ENCODE data around the gene WBP2.
"Not testable (repeated sequence)": the region's sequence is repeated elsewhere in the genome, so short reads cannot be mapped to it uniquely, and the experiment has no call there.

The WBP2 gene

DNA sequence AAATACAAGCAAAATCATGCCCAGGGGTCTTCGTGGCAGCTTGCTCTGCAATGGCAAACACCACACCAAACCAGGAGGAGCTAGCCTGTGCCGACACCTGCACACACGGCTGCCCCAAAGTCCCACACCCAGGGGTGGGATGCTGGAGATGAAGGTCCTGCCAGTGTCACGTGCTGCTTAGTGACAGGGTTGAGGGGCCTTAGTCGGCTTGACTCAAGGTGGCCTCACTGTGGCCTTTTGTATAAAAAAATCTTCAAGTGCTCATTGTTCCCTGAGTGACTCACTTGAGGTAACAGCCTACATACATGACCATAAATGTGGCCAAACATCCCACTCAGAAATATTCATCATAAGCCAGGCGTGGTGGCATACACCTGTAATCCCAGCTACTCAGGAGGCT is 34.3 kb upstream of the WBP2 start:
- DNase-seq (ENCODE audit: low read depth in 2 of 2) = no peak

DNA sequence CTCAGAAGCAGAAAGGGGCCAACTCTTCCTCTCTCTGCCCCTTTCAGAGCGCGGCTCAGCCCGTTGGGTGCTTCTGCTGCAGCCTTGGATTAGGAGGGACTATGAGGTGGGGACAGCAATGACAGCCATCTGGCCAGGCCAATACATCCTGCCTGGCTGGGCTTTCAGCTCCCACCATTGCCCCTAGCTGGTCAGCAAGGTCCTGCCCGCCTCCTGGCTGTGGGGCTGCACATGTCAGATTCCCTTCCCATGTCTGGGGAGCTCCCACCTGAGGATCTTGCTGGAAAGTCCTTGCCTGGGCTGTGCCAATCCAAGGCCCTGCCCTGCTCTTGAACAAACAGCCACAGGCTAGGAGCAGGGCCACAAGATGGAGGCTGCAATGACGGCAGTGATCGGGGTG is 33.3 kb upstream of the WBP2 start:
- no peak for DNase-seq (ENCODE audit: low read depth in 2 of 2)

DNA sequence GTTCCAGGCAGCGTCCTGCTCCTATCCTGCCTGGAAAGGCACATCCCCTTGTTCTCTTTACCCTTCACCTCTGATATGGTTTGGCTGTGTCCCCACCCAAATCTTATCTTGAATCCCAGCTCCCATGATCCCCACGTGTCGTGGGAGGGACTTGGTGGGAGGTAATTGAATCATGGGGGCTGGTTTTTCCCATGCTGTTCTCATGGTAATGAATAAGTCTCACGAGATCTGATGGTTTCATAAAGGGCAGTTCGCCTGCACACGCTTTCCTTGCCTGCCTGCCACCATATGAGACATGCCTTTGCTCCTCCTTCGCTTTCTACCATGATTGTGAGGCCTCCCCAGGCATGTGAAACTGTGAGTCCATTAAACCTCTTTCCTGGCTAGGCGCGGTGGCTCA is 30.7 kb upstream of the WBP2 start:
- DNase-seq (ENCODE audit: low read depth in 2 of 2) = not testable (repeated sequence)

DNA sequence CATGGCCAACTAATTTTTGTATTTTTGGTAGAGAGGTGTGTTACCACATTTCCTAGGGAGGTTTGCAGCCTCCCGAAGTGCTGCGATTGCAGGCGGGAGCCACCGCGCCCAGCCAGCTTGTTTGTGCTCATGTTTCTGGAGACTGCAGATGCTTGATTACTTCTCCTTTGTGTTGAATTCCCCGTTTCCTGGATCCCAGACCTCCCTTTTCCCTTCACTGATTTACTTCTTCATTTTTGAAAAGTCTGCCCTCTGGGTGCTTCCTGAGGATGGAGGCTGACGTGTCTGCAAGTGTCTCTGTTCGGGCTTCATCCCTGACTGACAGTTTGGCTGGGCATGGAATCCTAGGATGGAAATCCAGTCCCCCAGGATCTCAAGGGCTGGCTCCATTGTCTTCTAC is 30.3 kb upstream of the WBP2 start:
- DNase-seq (ENCODE audit: low read depth in 2 of 2) = no peak

DNA sequence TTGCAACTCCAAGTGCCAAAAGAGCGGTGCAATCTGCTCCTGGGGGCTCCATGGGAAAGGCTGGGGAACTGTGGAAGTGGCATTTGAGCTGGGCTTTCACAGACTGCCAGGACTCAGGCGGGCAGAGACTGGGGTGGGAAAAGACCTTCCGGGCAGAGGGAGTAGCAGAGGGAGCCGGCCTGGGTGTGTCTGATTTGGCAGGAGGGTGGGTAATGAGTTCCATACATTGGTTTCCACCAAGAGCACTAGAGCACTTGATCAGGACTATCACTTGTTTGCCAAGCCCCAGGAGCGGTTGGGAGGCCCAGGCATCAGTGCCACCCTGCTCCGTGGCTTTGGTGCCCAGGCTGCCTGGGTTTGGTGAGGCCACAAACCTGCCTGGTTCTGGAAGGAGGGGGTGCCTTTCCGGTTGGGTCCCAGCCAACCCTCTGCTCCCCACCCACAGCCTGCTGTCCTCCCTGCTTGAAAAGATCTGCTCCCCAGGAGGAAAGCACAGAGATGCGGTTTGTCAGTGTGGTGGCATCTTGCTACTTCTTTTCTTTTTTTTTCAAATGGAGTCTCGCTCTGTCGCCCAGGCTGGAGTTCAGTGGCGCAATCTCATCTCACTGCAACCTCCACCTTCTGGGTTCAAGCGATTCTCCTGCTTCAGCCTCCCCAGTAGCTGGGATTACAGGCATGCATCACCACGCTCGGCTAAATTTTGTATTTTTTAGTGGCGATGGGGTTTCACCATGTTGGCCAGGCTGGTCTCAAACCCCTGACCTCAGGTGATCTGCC is 26.7 kb upstream of the WBP2 start:
- DNase-seq (ENCODE audit: low read depth in 2 of 2) = no peak

DNA sequence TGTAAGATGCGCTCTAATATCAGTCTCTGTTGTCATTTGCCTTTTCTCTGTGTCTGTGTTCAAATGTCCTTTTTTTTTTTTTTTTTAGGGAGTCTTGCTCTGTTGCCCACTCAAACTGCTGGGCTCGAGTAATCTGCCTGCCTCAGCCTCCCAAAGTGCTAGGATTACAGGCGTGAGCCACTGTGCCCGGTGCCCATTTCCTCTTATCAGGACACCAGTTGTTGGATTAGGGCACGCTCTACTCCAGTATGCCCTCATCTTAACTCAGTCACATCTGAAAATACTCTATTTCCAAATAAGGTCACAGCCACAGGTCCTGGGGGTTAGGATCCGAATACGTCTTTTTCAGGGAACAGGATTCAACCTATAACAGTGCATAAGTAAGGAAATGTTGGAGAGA is 25.1 kb upstream of the WBP2 start:
- no peak for DNase-seq (ENCODE audit: low read depth in 2 of 2)

DNA sequence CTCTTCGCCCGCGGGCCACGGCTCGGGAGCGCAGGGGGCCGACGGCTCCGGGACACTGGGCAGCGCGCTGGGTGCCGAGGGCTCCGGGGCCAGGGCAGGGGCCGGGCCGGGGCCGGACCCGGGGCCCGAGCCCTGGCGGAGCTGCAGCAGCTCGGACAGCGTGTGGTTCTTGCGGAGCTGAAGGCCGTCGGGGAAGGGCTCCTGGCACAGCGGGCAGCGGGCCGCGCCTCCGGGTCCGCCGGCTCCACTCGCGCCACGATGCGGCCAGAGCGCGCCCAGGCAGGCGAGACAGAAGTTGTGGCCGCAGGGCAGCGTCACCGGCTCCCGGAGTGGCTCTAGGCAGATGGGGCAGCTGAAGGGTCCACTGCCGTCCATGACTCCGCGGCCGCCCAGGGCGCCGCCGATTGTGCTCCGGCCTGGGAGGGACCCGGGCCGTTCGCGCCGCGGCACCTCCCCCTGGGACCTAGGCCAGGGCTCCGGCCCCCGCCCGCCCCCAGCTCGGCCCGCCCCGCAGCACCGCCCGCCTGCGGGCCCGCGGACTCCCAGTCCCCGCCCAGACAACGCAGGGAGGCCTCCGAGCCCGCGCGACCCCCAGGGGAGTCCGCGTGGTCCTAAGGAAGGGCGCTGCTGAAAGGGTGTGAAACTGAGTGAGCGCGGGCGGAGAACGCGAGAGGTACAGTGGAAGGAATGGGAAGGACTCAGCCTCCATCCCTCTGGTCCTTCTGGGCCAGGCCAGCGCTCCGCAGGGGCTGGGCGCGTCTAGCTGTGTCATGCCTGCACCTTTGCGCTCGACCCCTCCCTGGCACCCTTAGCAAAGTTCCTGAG is 23.3 kb upstream of the WBP2 start, which contains the start of gene TRIM47:
TSS of gene TRIM47 (minus strand) at position 408 of the 825 bp plus-strand sequence. CDS start at position 375, 33 bp downstream.
- DNase-seq (ENCODE audit: low read depth in 2 of 2) = no peak

DNA sequence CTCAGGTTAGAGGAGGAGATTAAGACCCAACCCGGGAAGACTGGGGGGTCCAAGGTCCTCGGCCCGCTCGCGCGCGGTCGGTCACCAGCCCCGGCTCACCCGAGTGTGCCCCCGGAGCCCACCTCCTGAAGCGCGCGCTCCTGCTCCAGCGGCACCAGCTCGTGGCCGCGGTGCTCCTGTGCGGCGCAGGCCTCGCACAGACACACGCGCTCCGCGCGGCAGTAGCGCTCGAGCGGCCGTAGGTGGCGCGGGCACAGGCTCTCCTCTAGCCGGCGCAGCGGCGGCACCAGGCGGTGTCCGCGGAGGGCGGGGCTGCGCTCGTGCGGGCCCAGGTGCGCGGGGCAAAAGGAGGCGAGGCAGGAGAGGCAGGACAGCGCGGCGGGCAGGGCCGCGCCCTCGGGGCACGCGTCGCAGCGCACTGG is 22.6 kb upstream of the WBP2 start:
- peak in 1 of 2 donors; percentile 63 for DNase-seq (ENCODE audit: low read depth in 2 of 2)

DNA sequence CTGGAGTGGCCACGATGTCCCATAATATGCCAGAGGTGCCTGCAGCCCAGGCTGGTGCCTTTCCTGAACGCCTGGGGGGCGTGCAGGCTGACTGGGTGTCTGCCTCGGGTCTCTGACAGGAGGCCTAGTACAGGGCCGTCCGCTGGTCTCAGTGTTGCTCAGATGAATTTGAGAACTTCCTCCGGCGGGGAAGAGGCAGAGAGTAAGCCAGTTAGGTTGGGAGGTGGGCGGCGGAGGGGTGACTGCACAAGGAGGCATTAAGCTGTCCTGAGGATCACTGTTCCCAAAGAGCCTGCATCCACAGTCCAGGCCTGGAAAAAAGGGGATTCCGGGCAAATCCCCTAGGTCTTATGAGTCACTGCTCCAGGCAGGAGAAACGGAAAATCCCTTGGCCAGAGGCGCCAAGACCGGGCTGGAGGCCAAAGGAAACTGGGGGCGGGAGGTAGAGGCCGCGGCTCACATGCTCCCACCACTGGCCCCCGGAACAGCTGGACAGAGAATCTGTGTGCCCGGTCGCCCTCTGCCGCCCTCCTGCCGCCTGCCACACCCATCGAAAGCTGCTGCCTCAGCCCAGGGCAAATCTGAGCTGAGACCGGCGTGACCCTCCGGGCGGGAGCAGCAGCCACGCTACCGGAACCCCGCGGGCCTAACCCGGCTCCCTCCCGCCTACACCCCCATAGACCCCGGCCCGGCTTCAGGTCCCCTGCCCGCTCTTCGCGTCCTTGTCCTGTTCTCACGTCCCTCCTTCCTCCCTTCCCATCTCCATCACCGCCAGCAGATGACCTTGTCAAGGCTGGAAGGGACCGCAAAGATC is 22.0 kb upstream of the WBP2 start:
- no peak for DNase-seq (ENCODE audit: low read depth in 2 of 2)

DNA sequence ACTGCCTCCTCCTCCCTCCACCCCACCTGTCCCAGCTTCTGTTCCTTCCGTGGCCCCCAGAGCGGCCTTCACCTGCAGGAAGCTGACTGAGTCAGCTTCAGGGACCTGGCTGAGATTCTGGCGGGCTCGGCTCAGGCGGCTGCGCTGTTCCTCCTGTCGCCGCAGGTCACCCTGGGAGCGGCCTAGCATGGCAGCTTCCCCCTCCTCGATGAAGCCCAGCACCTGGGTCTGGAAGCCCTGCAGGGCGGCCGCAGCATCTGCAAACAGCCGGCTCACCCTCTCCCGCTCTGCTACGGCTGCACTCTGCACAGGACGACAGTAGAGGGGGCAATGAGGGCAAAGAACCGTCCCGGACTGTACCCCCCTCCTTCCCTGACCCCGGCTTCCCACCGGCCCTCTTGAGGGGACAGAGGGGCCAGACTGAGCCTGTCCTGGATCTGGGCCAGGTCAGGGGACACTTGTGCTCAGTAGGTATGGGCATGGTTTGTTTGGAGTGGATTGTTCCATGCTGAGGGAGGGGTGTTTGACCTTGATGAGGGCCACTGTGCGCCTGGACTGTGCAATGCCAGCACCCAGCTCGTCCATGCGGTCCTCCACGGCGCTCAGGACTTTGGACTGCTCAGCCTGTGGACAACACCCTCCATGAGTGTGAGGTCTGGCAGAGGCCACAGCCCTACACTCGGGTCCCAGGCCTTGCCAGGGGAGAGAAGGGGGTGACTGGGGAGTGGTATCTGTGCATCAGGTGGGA is 21.2 kb upstream of the WBP2 start:
- DNase-seq (ENCODE audit: low read depth in 2 of 2) = peak in 1 of 2 donors; percentile 56

DNA sequence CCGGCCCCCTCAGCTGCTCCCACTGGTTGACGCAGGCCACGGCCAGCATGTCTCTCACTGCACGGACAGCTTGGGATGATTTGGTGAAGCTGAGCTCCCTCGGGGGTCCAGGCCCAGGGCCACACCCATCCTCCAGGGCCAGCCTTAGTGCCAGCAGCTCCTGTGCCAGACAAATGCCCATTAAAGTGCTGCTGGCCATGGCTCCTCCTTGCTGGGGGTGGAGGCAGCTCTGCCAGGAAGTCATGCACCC is 20.7 kb upstream of the WBP2 start:
- no peak for DNase-seq (ENCODE audit: low read depth in 2 of 2)

DNA sequence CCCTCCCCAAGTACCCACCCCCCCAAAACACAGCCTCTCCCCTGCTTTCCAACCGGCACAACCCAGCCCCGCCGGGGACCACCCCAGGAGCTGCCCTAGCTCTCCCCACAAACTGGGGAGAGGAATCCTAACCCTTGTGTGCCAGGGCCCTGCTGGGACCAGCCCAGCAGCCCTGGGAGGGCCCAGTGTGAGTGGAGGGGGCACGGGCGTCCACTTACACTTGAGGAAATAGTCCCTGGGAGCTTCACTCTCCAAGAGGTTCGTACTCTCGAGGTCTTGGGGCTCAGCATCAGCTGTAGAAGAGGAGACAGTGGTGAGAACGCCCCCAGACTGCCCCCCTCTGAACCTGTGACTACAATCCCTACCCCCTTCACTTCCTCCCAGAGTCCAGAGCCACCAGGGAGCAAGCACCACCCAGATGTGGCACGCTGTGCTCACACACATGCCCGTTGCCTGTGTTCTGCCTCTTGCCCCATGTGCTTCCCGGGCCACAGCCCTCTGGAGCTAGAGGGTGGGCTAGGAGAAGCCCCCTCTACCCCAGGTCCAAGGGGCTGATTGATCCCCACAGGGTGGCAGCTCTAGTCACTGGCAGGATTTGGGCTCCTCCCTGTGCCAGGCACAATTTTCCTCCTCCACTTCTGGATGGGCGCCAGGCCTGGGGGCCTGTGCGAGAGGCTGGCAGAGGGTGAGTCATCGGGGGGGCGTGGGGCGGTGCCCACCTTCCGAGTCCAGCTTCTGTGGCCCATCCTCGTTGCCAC is 20.2 kb upstream of the WBP2 start:
- DNase-seq (ENCODE audit: low read depth in 2 of 2) = no peak

DNA sequence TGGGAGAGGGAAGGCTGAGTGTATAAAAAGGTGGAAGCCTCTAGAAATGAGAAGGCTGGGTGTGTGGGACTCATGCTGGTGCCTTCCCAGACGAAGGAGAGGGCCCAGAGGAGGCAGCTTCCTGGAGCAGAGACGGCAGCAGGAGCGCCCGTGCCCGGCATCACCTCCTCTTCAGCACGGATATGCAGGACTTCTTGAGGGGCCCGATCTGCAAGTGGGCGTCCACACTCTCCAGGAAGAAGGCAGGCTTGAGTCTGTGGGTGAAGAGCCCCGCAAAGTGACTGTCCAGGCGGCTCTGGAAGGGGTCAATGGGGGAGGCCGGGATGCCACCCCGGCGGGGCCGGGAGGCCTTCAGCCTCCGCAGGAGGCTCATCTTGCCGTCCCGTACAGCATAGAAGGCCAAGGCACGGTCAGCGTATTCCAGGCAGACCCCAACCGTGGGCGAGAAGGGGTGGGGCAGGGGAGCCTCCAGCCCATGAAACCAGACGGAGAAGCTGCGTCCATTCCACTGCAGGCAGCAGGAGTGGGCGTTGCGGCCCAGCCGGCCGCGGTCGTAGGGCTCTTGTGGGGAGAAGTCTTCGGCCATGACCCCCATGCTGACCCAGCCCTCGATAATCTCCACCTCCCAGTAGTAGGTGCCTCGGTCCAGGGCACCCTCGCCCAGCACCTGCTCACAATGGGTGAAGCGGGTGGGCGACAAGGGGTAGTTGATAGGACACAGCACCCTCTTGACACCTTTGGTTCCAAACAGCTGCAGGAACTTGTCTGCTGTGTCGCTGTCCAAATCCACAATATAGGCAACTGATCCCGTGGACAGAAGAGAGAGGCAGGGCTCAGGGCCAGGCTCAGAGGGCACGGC is 19.4 kb upstream of the WBP2 start:
- no peak for DNase-seq (ENCODE audit: low read depth in 2 of 2)

DNA sequence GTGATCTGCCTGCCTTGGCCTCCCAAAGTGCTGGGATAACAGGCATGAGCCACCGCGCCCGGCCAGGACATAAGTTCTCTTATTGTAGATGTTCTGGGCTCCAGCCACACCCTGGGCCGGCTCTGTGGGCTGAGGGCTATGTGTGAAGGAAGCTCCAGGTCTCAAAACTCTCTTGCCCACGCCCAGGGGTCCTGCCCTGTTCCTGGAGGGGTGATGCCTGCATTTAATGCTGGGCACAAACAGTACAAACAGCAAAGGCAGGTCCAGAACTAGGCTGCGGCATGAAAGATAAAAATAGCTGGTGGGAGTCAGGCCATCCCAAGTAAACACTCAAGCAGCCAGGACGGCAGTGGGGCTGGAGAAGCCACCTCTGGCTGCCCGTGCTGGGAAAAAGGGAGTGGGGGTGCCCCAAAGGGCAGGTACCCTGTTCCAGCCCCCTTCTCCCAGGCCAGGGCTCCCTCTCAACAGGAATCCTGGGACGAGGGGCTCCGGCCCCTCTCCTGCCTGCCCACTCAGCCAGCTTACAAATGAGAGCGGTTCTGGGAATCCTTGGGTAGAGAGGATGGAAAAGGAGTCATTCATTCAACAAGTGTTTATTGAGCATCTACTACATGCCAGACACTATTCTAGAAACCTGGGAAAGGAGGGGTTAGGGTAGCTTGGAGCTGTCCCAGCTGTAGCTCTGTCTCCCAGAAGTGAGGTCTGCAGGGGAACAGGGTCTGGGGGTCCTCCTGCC is 18.6 kb upstream of the WBP2 start:
- no peak for DNase-seq (ENCODE audit: low read depth in 2 of 2)

DNA sequence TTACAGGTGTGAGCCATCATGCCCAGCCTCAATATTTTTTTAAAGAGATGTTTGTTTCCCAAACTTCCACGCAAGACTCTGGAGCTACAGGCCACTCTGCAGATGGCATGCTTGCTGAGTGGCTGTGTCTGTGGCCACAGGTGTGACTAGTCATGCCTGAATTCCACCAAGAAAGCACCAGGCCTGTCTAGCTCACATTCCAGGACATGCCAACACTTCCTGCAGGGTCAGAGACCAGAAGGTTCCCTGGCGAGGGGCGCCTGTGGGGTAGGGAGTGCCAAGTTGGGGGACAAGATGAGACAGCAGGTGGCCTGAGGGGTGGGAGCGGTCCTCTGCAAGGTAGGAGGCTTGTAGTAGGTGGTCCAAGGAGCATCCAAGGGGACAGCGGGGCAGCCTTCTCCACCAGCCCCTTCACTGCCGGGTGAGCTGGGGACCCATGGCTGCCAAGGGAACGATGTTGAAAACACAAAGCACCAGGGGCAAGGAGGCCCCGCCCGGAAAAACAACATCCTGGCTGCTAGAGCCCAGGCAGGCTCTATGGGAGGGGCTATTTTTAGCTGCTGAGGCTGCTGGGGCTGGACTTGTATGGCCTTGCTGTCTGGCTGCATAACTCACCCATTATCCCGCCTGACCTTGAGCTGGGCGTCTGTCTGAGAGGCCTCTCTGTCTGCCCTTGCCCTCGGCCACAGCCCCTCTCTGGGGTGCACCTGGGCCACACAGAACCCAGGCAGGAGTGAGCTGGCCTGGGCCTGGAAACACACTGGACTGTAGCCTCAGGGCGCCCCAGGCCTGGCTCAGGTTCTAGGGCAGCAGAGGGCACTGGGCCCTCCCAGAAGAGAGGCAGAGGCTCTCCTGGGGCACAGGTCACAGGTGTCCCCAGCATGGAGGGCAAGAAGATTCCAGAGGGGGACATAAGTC is 17.6 kb upstream of the WBP2 start:
- no peak for DNase-seq (ENCODE audit: low read depth in 2 of 2)

DNA sequence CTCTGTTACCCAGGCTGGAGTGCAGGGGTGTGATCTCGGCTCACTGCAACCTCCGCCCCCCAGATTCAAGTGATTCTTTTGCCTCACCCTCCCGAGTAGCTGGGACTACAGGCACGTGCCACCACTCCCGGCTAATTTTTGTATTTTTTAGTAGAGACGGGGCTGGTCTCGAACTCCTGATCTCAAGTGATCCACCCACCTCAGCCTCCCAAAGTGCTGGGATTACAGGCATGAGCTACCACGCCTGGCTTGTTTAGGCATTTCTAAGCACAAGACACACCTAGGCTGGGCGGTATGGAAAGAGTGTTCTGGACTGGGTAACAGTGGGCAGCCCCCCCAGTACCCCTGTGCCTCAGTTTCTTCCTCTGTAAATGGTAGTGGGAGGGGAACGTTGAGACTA is 15.1 kb upstream of the WBP2 start:
- DNase-seq (ENCODE audit: low read depth in 2 of 2) = not testable (repeated sequence)

DNA sequence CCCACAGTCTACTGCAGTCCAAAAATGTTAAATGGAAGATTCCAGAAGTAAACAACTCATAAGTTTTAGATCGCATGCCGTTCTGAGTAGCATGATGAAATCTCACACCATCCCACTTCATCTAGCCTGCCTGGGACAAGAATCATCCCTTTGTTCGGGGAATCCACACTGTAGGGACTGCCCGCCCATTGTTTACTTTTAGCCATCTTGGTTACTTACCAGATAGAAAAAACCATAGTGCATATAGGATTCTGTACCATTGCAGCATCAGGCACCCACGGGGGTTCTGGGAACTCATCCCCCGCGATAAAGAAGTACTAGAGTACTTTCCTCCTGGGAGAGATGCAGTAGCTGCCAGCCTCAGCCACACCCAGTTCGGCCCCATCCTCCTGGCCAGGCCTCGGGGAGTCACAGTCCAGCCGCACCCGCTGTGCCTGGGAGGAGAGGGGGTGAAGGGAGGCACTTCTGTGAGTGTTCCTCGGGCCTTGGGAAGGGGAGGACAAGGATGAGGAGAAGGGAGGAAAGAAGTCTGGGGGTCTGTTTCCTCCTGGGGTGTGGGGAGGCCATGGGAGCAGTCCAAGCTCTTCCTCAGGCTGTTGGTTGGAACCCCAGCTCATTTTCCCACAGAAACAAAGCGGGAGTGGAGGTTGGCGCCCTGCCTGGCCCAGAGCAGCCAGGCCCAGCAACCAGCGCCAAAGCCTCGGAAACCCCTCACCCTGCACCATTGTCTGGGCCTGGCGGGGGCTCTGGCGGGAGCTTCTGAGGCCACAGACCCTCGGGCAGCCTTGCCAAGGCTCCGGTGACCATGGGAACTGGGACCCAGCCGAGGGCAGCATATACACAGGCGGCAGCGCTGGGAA is 14.4 kb upstream of the WBP2 start:
- no peak for DNase-seq (ENCODE audit: low read depth in 2 of 2)

Measured in stimulated activated CD4-positive, alpha-beta T cell treated with anti-CD3 and anti-CD28 coated beads, Interleukin-15, amount 100 ng/mL, for 48 hours (primary cell).